Muscle of leg (tissue), 16 donors: ENCODE data around the gene CTSA. TPM values are rescaled to one million over a fixed set of nuclear protein-coding genes. Genes with fewer than 3 reads are reported as not detected.
A peak's percentile ranks its signal among the peaks of the same experiment; 100 is the strongest.

Experiments
- DNase-seq: peaks from one replicate; pipeline ENCODE4 v3.0.0; 2013
- H3K27ac ChIP-seq: one replicate; pipeline ENCODE4 v1.5.1; 2013; ENCODE audit warnings: mild to moderate bottlenecking, low read length, control low read depth
- H3K27me3 ChIP-seq: one replicate; pipeline ENCODE4 v1.6.1; 2013; ENCODE audit warnings: low read length; ENCODE audit not compliant: control insufficient read depth, insufficient read depth
- H3K36me3 ChIP-seq: one replicate; pipeline ENCODE4 v1.6.1; 2013; ENCODE audit warnings: low read length; ENCODE audit not compliant: control insufficient read depth, insufficient read depth
- H3K4me1 ChIP-seq: one replicate; pipeline ENCODE4 v1.6.1; 2013; ENCODE audit warnings: low read length; ENCODE audit not compliant: control insufficient read depth, insufficient read depth
- H3K4me3 ChIP-seq: one replicate; pipeline ENCODE4 v1.5.1; 2013; ENCODE audit warnings: low read length, control low read depth
- H3K9me3 ChIP-seq: replicated peaks from 2 replicates; pipeline ENCODE4 v1.6.1; 2013; ENCODE audit warnings: low read depth, low read length; ENCODE audit not compliant: control insufficient read depth
- WGBS: methylation state at CpG from one replicate; pipeline ENCODE4 v1.1.5; 2013; ENCODE audit warnings: missing lambda C conversion rate; ENCODE audit not compliant: insufficient coverage; 5-methylcytosine and 5-hydroxymethylcytosine counted together
- long read RNA-seq, 11 donors: transcript quantifications; one replicate each; lab custom pipeline, GENCODE V29; 2026
- polyA plus RNA-seq, 8 donors: library from polyadenylated mRNA; unstranded; fragments of 120-200 nt; gene quantifications; one replicate each; pipeline versions ENCODE4 v1.2.1 to v1.2.3, GENCODE V29; 2013; ENCODE audit warnings: inconsistent platforms in 1 of 8, low replicate concordance in 1 of 8; ENCODE audit not compliant: insufficient read length in 8 of 8, insufficient read depth in 1 of 8
- total RNA-seq: library from RNA; stranded (reverse); fragments of 120-200 nt; gene quantifications from one replicate; pipeline ENCODE4 v1.2.4, GENCODE V29; 2013

Gene CTSA
- 38.9 TPM for total RNA-seq
- polyA plus RNA-seq, result 10 to 100 TPM; 60.7 to 97.4 (median 68.5) TPM
- long read RNA-seq, donor 1, transcript CTSA-204 (15 exons, 2,149 nt), result major isoform, 5 of 23 reads
- long read RNA-seq, donor 1, partial matches to known transcripts, result 15 of 23 reads
- long read RNA-seq, donor 1, other reads (novel, unspliced or antisense), result 0 of 23 reads
- long read RNA-seq, donor 2, partial matches to known transcripts, result 0 of 2 reads
- long read RNA-seq, donor 2, other reads (novel, unspliced or antisense), result 0 of 2 reads
- long read RNA-seq, donor 3, transcript CTSA-204 (15 exons, 2,149 nt), result major isoform, 6 of 85 reads
- long read RNA-seq, donor 3, partial matches to known transcripts, result 68 of 85 reads
- long read RNA-seq, donor 3, other reads (novel, unspliced or antisense), result 0 of 85 reads
- long read RNA-seq, donor 4, transcript CTSA-204 (15 exons, 2,149 nt), result major isoform, 5 of 16 reads
- long read RNA-seq, donor 4, partial matches to known transcripts, result 8 of 16 reads
- long read RNA-seq, donor 4, other reads (novel, unspliced or antisense), result 0 of 16 reads
- long read RNA-seq, donor 5, transcript CTSA-203 (14 exons, 1,972 nt), result minor isoform, 5 of 38 reads
- long read RNA-seq, donor 5, transcript CTSA-204 (15 exons, 2,149 nt), result major isoform, 22 of 38 reads
- long read RNA-seq, donor 5, partial matches to known transcripts, result 5 of 38 reads
- long read RNA-seq, donor 5, other reads (novel, unspliced or antisense), result 0 of 38 reads
- long read RNA-seq, donor 6, transcript CTSA-207 (2 exons, 2,183 nt), result minor isoform, 11 of 33 reads
- long read RNA-seq, donor 6, transcript CTSA-204 (15 exons, 2,149 nt), result major isoform, 12 of 33 reads
- long read RNA-seq, donor 6, partial matches to known transcripts, result 5 of 33 reads
- long read RNA-seq, donor 6, other reads (novel, unspliced or antisense), result 0 of 33 reads
- long read RNA-seq, donor 7, transcript CTSA-204 (15 exons, 2,149 nt), result major isoform, 5 of 35 reads
- long read RNA-seq, donor 7, partial matches to known transcripts, result 26 of 35 reads
- long read RNA-seq, donor 7, other reads (novel, unspliced or antisense), result 0 of 35 reads
- long read RNA-seq, donor 8, partial matches to known transcripts, result 0 of 7 reads
- long read RNA-seq, donor 8, other reads (novel, unspliced or antisense), result 0 of 7 reads
- long read RNA-seq, donor 9, partial matches to known transcripts, result 0 of 10 reads
- long read RNA-seq, donor 9, other reads (novel, unspliced or antisense), result 0 of 10 reads
- long read RNA-seq, donor 10, transcript CTSA-204 (15 exons, 2,149 nt), result major isoform, 9 of 28 reads
- long read RNA-seq, donor 10, partial matches to known transcripts, result 8 of 28 reads
- long read RNA-seq, donor 10, other reads (novel, unspliced or antisense), result 6 of 28 reads
- long read RNA-seq, donor 11, transcript CTSA-204 (15 exons, 2,149 nt), result major isoform, 5 of 37 reads
- long read RNA-seq, donor 11, partial matches to known transcripts, result 21 of 37 reads
- long read RNA-seq, donor 11, other reads (novel, unspliced or antisense), result 0 of 37 reads

- peak within 1 kb of the TSS; percentile 94 for H3K27ac ChIP-seq
- DNase-seq, result peak; percentile 97
- WGBS, result under 1% methylated on average over 72 of the region's 78 CpGs
- peaks cover 59% of the 10 kb centered on the region for H3K36me3 ChIP-seq
- no peaks in the 10 kb centered on the region for H3K27me3 ChIP-seq
- peaks cover 28% of the 10 kb centered on the region for H3K4me1 ChIP-seq
- peak within 1 kb of the TSS; percentile 90 for H3K4me3 ChIP-seq
- H3K9me3 ChIP-seq, result no peaks in the 10 kb centered on the region
Measured at GRCh38 chr20:45890985-45891983, at the start of gene CTSA, which contains the start of gene NEURL2. TSS of gene CTSA (plus strand) at chr20:45891335. CDS start at chr20:45891569, 234 bp downstream. TSS of gene NEURL2 (minus strand) at chr20:45891208. CDS start at chr20:45890991, 217 bp downstream.

- no peak for DNase-seq
- H3K27ac ChIP-seq, result peak overlapping the region; percentile 53
Measured at GRCh38 chr20:45841407-45842129, 49.6 kb upstream of the CTSA start.

GRCh38 chr20:45842169-45842812, 48.8 kb upstream of the CTSA start:
- Histone ChIP-seq H3K27ac (peak overlapping the region; percentile 15), H3K4me3 (no peak overlapping the region), H3K36me3 (peaks cover 64% of the 10 kb centered on the region), H3K27me3 (no peaks in the 10 kb centered on the region), H3K9me3 (no peaks in the 10 kb centered on the region), H3K4me1 (peaks cover 23% of the 10 kb centered on the region)
- peak; percentile 70 for DNase-seq
- 35% methylated on average over 3 of the region's 5 CpGs for WGBS

More at GRCh38 chr20:45841407-45842129, 49.6 kb upstream of the CTSA start:
- Histone ChIP-seq H3K4me3 (no peak overlapping the region), H3K36me3 (peaks cover 64% of the 10 kb centered on the region), H3K27me3 (no peaks in the 10 kb centered on the region), H3K9me3 (no peaks in the 10 kb centered on the region), H3K4me1 (peaks cover 26% of the 10 kb centered on the region)
- WGBS, result 84% methylated on average over 7 of the region's 10 CpGs

- Histone ChIP-seq H3K4me1 (peaks cover 23% of the 10 kb centered on the region), H3K27me3 (no peaks in the 10 kb centered on the region), H3K36me3 (peaks cover 72% of the 10 kb centered on the region), H3K9me3 (no peaks in the 10 kb centered on the region), H3K27ac (no peak overlapping the region), H3K4me3 (no peak overlapping the region)
- WGBS, result 92% methylated on average over 13 of the region's 14 CpGs
- DNase-seq, result no peak
Measured at GRCh38 chr20:45843506-45843905, 47.6 kb upstream of the CTSA start.

- no peak for DNase-seq
- H3K4me3 ChIP-seq, result no peak overlapping the region
- peaks cover 75% of the 10 kb centered on the region for H3K36me3 ChIP-seq
- H3K27me3 ChIP-seq, result no peaks in the 10 kb centered on the region
- no peak overlapping the region for H3K27ac ChIP-seq
- H3K4me1 ChIP-seq, result peaks cover 23% of the 10 kb centered on the region
- no peaks in the 10 kb centered on the region for H3K9me3 ChIP-seq
Measured at GRCh38 chr20:45845452-45845851, 45.7 kb upstream of the CTSA start.

- Histone ChIP-seq H3K4me3 (no peak overlapping the region), H3K27me3 (no peaks in the 10 kb centered on the region), H3K27ac (no peak overlapping the region), H3K4me1 (no peaks in the 10 kb centered on the region), H3K36me3 (peaks cover 61% of the 10 kb centered on the region), H3K9me3 (no peaks in the 10 kb centered on the region)
- no peak for DNase-seq
- 96% methylated on average over 8 of the region's 8 CpGs for WGBS
Measured at GRCh38 chr20:45848421-45848820, 42.7 kb upstream of the CTSA start.

- Histone ChIP-seq H3K9me3 (no peaks in the 10 kb centered on the region), H3K27me3 (no peaks in the 10 kb centered on the region), H3K4me1 (no peaks in the 10 kb centered on the region), H3K4me3 (no peak overlapping the region), H3K36me3 (peaks cover 59% of the 10 kb centered on the region), H3K27ac (no peak overlapping the region)
- WGBS, result 100% methylated on average over 1 of the region's 8 CpGs
- DNase-seq, result no peak
Measured at GRCh38 chr20:45848969-45849582, 42.1 kb upstream of the CTSA start.

- H3K9me3 ChIP-seq, result no peaks in the 10 kb centered on the region
- no peak overlapping the region for H3K27ac ChIP-seq
- peaks cover 2% of the 10 kb centered on the region for H3K4me1 ChIP-seq
- H3K27me3 ChIP-seq, result no peaks in the 10 kb centered on the region
- H3K36me3 ChIP-seq, result peaks cover 59% of the 10 kb centered on the region
- DNase-seq, result no peak
- no peak overlapping the region for H3K4me3 ChIP-seq
- 79% methylated on average over 2 of the region's 2 CpGs for WGBS
Measured at GRCh38 chr20:45850238-45850637, 40.9 kb upstream of the CTSA start.
